HEK293 (cell line): Measurements from ENCODE around the gene PERM1.

ENCODE experiments used
- GFI1B ChIP-seq: fragments of 450-650 bp; formaldehyde crosslinking; IDR thresholded peaks from 2 replicates; pipeline ENCODE4 v1.5.1; 2016; ENCODE audit warnings: missing biosample characterization, missing genetic modification characterization
- PRDM1 ChIP-seq: fragments of 450-650 bp; formaldehyde crosslinking; IDR thresholded peaks from 2 replicates; pipeline ENCODE4; 2016; ENCODE audit warnings: missing biosample characterization, missing genetic modification characterization
- SETDB1 ChIP-seq: IDR thresholded peaks from one replicate; pipeline ENCODE4 v1.6.1; 2017; ENCODE audit warnings: mild to moderate bottlenecking, low read length, moderate library complexity, mixed read lengths; ENCODE audit not compliant: insufficient read length
- TCF7L2 ChIP-seq: IDR thresholded peaks from 2 replicates; pipeline ENCODE4 v1.6.1; 2011; ENCODE audit warnings: low read depth, mild to moderate bottlenecking, inconsistent platforms, low read length, moderate library complexity, borderline replicate concordance
- ZFP41 ChIP-seq: fragments of 450-650 bp; formaldehyde crosslinking; IDR thresholded peaks from 2 replicates; pipeline ENCODE4 v1.5.1; 2016; ENCODE audit warnings: missing biosample characterization, missing genetic modification characterization, borderline replicate concordance
- ZNF24 ChIP-seq: fragments of 450-650 bp; formaldehyde crosslinking; IDR thresholded peaks from 2 replicates; pipeline ENCODE4 v1.5.1; 2016; ENCODE audit warnings: missing biosample characterization, missing genetic modification characterization
- ZNF423 ChIP-seq: fragments of 450-650 bp; formaldehyde crosslinking; IDR thresholded peaks from 2 replicates; pipeline ENCODE4 v1.5.1; 2016; ENCODE audit warnings: missing biosample characterization, missing genetic modification characterization
- ZNF707 ChIP-seq: fragments of 450-650 bp; formaldehyde crosslinking; IDR thresholded peaks from 2 replicates; pipeline ENCODE4 v1.5.1; 2016; ENCODE audit warnings: missing biosample characterization, missing genetic modification characterization
- TF ChIP-seq, protein P1 (sequence below): fragments of 450-650 bp; formaldehyde crosslinking; IDR thresholded peaks from 2 replicates; pipeline ENCODE4 v1.5.1; 2016; ENCODE audit warnings: missing biosample characterization, missing genetic modification characterization
- TF ChIP-seq, protein P2 (sequence below): fragments of 450-650 bp; formaldehyde crosslinking; IDR thresholded peaks from 2 replicates; pipeline ENCODE4 v1.5.1; 2017; ENCODE audit warnings: missing biosample characterization, mild to moderate bottlenecking, missing genetic modification characterization, moderate library complexity
- TF ChIP-seq, protein P3 (sequence below): fragments of 450-650 bp; formaldehyde crosslinking; optimal IDR thresholded peaks from 2 replicates; pipeline ENCODE3; 2016; ENCODE audit warnings: missing biosample characterization, mild to moderate bottlenecking, missing genetic modification characterization

DNA sequence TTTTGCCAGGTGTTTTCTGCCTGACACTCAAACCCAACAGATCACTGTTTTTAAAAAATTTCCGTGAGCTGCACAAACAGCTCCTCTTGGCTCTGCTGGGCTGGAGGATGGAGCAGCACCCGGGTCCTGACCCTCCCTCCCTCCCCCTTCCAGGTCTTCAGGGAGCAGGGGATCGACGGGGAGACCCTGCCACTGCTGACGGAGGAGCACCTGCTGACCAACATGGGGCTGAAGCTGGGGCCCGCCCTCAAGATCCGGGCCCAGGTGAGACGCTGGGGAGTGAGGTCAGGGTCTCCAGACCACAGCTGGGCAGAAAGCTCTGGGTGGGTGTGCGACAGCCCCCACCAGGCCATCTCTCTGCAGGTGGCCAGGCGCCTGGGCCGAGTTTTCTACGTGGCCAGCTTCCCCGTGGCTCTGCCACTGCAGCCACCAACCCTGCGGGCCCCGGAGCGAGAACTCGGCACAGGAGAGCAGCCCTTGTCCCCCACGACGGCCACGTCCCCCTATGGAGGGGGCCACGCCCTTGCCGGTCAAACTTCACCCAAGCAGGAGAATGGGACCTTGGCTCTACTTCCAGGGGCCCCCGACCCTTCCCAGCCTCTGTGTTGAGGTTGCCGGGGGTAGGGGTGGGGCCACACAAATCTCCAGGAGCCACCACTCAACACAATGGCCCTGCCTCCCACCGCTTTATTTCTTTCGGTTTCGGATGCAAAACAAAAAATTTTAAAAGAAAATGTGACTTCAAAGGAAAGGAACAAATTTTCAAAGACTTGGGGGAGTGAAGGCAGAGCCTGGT lies 38.1 kb downstream of the PERM1 start:
- TF ChIP-seq ZFP41 (tag by site-specific recombination) (no peak), TCF7L2 (no peak), ZNF707 (tag by site-specific recombination) (no peak), SETDB1 (no peak), GFI1B (tag by site-specific recombination) (no peak), ZNF24 (tag by site-specific recombination) (no peak), ZNF423 (no peak), PRDM1 (tag by site-specific recombination) (no peak)
- TF ChIP-seq, protein P1, sequence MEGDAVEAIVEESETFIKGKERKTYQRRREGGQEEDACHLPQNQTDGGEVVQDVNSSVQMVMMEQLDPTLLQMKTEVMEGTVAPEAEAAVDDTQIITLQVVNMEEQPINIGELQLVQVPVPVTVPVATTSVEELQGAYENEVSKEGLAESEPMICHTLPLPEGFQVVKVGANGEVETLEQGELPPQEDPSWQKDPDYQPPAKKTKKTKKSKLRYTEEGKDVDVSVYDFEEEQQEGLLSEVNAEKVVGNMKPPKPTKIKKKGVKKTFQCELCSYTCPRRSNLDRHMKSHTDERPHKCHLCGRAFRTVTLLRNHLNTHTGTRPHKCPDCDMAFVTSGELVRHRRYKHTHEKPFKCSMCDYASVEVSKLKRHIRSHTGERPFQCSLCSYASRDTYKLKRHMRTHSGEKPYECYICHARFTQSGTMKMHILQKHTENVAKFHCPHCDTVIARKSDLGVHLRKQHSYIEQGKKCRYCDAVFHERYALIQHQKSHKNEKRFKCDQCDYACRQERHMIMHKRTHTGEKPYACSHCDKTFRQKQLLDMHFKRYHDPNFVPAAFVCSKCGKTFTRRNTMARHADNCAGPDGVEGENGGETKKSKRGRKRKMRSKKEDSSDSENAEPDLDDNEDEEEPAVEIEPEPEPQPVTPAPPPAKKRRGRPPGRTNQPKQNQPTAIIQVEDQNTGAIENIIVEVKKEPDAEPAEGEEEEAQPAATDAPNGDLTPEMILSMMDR (tag by site-specific recombination), result no peak
- TF ChIP-seq, protein P2, sequence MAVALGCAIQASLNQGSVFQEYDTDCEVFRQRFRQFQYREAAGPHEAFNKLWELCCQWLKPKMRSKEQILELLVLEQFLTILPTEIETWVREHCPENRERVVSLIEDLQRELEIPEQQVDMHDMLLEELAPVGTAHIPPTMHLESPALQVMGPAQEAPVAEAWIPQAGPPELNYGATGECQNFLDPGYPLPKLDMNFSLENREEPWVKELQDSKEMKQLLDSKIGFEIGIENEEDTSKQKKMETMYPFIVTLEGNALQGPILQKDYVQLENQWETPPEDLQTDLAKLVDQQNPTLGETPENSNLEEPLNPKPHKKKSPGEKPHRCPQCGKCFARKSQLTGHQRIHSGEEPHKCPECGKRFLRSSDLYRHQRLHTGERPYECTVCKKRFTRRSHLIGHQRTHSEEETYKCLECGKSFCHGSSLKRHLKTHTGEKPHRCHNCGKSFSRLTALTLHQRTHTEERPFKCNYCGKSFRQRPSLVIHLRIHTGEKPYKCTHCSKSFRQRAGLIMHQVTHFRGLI (tag by site-specific recombination), result no peak
- TF ChIP-seq, protein P3, sequence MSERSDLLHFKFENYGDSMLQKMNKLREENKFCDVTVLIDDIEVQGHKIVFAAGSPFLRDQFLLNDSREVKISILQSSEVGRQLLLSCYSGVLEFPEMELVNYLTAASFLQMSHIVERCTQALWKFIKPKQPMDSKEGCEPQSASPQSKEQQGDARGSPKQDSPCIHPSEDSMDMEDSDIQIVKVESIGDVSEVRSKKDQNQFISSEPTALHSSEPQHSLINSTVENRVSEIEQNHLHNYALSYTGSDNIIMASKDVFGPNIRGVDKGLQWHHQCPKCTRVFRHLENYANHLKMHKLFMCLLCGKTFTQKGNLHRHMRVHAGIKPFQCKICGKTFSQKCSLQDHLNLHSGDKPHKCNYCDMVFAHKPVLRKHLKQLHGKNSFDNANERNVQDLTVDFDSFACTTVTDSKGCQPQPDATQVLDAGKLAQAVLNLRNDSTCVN (tag by site-specific recombination), result no peak
